ENCODE results near the gene TMX2.
"Not testable (repeated sequence)": the region's sequence is repeated elsewhere in the genome, so short reads cannot be mapped to it uniquely, and the experiment has no call there.

The TMX2 gene, protein sequence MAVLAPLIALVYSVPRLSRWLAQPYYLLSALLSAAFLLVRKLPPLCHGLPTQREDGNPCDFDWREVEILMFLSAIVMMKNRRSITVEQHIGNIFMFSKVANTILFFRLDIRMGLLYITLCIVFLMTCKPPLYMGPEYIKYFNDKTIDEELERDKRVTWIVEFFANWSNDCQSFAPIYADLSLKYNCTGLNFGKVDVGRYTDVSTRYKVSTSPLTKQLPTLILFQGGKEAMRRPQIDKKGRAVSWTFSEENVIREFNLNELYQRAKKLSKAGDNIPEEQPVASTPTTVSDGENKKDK
- 39.8 to 103 reads per million in 2 experiments for total RNA-seq

DNA sequence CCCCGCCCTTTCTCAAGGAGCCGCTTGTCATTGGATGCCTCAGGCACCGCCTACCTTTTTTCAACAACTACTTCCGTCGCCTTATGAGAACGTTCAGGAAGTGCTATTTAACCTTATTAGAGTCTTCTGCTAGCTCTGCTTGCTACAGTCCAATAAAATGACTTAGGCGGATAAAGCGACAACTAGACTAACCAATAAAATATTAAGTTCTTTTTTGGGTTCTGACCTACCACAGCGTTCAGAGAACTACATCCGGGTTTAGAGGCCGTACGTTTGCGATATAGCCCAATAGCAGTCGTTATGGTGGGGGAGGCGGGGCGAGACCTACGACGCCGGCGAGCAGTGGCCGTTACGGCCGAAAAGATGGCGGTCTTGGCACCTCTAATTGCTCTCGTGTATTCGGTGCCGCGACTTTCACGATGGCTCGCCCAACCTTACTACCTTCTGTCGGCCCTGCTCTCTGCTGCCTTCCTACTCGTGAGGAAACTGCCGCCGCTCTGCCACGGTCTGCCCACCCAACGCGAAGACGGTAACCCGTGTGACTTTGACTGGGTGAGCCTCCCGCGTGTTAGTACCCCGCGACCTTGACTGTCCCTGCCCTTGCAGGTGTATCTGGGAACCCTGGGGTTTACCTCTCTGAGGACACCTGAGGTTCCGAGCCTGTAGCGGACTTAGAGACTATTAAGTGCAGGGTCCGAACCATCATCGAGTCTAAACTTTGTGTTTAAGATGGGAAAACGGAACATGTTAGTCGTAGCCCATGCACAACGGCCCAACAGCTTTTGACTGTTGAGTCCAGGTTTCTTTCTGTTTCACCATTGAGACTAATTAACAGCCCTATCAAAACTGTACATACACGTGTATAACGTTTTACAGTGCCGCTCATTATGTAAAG, at the start of gene TMX2:
Gene TMX2, plus strand, starts transcription at position 338 of the 895 bp plus-strand sequence. Its CDS starts 26 bp downstream, at position 364.
- DNase-seq (ENCODE audit: low read depth), result peak; percentile 83

DNA sequence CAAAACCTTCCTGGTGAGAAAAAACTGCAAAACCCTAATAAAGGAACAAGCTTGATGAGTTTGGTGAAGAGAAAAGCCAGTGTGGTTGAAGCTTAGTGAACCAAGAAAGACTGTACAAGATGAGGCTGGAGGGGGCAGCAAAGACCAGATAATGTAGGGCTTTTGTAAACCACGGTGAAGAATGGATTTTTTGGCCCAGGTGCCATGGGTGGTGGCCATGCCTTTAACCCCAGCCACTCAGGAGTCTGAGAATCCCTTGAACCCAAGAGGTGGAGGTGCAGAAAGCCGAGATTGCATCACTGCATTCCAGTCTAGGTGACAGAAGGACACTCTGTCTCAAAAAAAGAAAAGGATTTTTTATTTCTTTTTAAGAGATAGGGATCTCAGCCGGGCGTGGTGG, 49.5 kb upstream of the TMX2 start:
- DNase-seq (ENCODE audit: low read depth), result no peak

DNA sequence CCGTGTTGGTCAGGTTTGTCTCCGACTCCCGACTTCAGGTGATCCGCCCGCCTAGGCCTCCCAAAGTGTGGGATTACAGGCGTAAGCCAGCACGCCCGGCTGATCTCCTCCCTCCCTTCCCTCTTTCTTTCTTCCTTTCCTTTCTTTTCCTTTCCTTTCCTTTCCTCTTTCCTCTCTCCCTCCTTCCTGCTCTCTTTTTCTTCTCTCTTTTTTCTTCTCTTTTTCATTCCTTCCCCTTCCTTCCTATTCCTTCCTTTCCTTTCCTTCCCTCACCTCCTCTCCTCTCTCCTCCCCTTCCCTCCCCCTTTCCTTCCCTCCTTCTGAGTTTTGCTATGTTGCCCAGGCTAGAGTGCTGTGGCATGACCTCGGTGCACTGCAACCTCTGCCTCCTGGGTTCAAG, 48.4 kb upstream of the TMX2 start:
- no peak for DNase-seq (ENCODE audit: low read depth)

DNA sequence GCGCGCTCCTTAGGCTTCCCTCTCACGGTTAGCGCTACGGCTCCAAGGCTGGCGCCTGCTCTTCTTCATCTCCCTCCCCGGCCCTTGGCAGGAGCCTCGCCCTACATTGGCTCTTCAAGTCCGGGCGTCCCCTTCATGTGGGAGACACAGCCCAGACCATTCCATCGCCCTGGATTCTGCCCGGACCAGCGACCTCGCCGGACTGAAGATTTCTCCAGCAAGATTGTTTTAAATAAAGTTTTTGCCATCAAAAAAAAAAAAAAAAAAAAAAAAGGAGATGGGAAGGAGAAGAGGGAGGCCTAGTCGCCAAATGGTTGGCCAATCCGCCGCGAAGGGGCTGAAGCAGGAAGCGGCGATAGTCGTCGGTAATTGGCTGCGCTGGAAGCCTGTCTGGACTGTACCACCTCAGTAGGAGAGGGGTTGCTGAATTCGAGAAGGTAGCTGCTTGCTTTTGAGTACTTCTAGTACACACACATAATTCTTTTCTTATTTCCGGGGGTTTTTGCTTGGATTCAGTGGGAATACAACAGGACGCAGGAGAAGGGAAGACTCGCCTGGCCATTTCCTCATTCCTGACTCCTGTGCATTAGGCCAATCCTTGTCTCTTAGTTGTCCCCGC, 45.2 kb upstream of the TMX2 start:
- peak; percentile 94 for DNase-seq (ENCODE audit: low read depth)

DNA sequence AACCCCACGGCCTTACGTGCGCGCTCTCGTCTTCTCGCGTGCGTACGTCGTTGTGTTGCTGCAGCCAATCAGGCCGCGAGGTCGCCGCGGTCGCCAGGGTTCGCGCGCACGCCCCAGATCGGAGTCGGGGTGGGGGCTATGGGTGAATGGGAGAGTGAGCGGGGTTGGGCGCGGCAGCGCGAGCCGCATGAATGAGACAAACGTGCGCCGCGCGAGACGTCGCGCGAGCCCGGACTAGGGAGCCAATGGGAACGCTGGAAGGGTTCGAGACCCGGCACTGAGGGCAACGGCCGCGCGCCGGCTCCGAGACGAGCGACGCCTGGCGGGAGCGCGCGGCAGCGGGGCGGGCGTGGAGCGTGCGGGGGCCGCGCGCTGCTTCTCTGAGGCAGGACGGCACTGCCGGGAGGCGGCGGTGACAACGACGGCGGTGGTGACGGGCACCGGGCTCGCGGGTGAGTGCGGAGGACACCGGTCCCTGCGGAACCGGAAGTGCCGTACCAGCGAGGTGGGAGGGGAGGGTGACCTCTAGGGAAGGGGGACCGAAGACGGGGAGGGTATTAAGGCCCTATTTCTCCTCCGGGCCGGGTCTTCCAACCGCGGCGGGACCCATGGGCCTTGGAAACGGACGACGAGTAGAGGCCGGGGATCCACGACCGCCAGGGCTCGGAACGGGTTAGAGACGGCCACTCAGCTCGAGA, 44.5 kb upstream of the TMX2 start, which contains the start of gene ZDHHC5:
Gene ZDHHC5, plus strand, starts transcription at position 379 of the 698 bp plus-strand sequence. CDS start 4,977 bp downstream, outside the sequence.
- peak; percentile 99 for DNase-seq (ENCODE audit: low read depth)

DNA sequence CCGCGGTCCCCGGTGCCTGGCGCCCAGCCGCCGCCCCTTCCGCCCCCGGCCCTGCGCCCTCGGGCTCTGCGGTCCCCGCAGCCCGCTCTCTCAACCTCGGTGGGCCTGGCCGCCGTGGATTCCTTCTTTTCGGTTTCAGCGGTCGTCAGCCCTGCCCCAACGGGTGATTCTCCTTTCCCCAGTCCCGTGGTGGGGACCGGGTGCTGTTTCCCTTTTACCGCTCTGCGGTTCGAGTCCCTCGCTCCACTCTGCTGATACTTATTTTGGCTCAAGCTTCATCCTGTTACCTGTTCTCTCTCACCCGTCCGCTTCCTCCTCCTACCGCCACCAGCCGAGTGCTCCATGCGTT, 44.0 kb upstream of the TMX2 start:
- no peak for DNase-seq (ENCODE audit: low read depth)

DNA sequence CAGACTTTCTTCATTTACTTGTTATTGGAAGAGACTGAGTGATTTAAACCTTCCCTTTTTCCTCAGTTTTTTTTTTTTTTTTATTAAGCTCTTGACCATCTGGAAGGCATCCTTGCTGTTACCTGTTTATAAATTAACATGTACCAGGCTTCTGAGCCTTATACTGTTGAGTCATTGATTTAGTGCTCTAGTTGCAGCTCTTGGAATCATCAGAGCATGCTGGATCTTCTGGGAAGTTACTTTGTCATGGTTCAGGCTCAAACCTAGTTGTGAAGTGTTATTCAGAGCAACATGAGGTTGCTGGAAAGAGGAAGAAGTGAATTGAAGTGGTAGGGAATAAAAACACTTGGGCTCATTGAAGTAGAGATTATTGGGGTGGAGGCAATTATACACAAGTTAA, 38.1 kb upstream of the TMX2 start:
- no peak for DNase-seq (ENCODE audit: low read depth)

DNA sequence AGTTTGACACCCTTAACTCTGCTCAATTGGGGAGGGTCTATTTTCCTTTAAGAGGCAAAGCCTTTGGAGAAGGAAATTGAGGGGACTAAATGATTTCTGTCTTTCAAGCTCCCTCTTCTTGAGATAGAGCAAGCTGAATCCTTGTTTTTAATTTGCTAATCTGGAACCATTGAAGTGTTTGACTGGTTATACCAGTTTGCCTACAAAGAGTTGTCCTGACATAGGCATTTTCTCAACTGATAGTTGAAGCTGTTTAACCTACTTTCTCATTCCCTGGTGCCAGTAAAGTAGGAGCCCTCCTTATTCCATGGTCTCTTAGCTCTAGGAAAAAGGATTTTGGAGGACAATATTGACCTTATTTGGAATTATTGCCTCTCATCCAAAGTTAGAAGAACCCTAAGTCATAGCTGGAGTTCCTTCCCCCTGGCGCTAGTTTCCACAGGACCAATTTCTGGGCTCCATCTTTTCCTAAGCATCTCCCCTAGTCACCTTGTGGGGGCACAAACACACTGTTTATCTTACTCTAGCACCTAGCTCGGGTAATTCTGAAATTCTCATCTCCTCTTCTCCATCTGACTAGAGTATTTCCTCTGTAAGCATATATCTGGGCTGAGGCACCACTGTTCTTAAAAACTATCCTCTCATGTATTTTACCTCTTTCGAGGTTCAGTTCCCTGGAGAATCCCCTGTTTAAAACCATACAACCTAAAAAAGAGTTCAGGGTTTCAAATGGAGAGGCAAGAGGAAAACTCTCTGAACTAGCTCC, 37.0 kb upstream of the TMX2 start:
- no peak for DNase-seq (ENCODE audit: low read depth)

DNA sequence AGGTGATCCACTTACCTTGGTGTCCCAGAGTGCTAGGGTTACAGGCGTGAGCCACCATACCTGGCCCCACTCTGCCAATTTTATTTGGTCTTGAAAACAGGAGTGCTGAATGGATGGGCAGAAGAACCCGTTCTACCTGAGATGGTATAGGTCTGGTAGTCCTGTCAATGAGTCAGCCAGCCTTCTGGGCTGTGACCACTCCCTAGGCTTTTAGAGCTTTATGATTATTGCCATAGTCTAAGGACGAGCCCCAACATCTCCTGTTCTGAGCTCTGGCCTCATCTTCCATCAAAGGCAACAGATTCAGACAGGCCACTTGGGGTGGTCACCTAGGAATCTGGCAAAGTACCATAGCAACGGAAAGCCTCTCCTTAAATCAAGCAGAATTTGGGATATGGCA, 33.0 kb upstream of the TMX2 start:
- no peak for DNase-seq (ENCODE audit: low read depth)

DNA sequence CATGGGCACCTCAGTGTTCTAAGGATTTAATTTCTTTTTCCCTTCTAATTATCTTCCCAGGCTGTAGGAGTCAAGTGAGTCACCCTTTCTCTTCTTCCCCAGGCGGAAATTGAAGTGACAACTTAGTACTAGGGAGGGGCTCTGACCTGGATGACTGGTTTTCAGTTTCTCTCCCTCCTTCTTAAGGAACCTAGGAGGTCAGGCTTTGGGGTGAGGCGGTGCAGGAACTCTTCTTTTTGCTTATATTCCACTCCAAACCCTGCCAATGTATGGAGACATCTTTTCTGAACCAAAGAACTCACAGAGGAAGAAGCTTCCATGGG, 31.9 kb upstream of the TMX2 start:
- no peak for DNase-seq (ENCODE audit: low read depth)

DNA sequence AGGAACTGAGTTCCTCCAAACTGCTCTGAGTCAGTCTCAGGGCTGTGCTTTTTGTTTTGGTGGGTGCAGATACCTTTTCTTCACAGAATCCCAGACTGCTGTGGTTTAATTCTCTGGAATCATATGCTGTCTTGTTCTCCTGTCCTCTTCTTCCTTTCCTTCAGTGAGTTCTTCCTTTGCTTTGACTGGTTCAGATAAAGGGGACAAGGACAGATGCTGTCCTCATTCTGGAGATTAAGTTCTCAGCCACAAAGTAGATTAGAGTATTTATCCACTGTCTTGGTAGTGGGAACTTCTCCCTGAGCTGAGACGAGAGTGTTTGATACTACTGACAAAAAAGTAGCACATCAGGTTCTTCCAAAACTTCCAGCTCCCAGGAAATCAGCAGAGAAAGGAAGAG, 31.2 kb upstream of the TMX2 start:
- no peak for DNase-seq (ENCODE audit: low read depth)

DNA sequence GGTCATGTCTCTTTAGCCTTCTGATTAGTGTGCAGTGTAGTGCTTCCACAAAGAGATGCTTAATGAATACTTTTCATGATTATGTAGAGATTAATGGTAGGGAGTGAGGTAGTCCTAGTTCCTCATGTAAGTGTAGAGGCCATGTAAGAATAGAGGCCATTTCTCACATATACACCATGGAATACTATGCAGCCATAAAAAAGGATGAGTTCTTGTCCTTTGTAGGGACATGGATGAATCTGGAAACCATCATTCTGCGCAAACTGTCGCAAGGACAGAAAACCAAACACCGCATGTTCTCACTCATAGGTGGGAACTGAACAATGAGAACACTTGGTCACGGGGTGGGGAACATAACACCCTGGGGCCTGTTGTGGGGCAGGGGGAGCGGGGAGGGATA, 21.9 kb upstream of the TMX2 start:
- not testable (repeated sequence) for DNase-seq (ENCODE audit: low read depth)

DNA sequence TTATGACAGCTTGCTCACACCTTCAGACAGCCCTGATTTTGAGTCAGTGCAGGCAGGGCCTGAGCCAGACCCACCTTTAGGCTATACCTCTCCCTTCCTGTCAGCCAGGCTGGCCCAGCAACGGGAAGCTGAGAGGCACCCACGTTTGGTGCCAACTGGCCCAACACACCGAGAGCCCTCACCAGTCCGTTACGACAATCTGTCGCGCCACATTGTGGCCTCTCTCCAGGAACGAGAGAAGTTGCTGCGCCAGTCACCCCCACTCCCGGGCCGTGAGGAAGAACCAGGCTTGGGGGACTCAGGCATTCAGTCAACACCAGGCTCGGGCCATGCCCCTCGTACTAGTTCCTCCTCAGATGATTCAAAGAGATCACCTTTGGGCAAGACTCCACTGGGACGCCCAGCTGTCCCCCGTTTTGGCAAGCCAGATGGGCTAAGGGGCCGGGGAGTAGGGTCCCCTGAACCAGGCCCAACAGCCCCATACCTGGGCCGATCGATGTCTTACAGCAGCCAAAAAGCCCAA, 13.5 kb upstream of the TMX2 start:
- DNase-seq (ENCODE audit: low read depth), result no peak

DNA sequence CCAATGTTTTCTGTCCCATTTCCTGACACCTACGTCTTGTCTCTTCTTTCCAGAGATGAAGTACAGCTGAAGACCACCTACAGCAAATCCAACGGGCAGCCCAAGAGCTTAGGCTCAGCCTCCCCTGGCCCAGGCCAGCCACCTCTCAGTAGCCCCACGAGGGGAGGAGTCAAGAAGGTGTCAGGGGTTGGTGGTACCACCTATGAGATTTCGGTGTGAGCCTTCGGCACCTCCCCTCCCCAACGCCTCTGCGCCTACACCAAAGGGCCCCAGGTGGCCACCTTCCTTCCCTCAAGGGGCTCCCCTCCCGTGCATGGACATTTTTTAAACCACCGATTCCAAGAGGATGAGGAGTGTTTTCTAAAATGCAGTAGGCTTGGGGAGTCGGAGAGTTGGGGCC, 12.6 kb upstream of the TMX2 start:
- no peak for DNase-seq (ENCODE audit: low read depth)

DNA sequence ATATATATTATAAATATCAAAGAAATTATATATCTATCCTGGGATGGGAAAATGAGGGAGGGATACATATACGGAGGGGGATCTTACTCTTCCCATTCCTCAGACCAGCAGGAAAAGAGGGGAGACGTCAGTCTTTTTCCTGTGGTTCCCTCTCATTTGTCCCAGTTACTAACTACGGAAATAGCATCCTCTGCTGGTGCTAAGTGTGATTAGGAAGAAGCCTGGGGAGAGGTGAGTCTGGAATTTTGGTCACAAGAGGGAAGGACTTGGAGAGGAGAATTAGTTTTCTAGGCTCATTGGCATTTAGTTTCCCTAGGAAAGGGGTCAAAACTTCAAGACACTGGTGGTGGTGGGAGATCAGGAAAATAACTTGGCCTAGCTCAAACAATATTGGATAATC, 12.0 kb upstream of the TMX2 start:
- DNase-seq (ENCODE audit: low read depth), result no peak

DNA sequence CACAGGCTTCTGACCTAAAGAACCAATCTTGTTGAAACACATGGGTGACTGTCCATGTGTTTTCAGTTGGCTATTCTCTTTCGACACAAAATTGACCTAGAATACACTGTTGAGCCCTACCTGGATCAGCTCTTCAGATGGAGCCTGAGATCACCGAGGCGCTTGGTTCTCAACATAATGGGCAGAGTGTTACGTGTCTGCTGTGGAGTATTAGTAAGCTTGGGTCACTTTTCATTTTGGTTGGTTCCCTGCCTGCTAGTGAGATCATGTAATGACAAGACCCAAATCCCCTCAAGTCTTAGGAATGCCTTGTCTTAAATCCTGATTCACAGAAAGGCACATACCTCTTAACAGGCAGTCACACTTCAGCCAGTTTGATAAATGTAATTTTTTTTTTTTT, 9.1 kb upstream of the TMX2 start:
- no peak for DNase-seq (ENCODE audit: low read depth)

DNA sequence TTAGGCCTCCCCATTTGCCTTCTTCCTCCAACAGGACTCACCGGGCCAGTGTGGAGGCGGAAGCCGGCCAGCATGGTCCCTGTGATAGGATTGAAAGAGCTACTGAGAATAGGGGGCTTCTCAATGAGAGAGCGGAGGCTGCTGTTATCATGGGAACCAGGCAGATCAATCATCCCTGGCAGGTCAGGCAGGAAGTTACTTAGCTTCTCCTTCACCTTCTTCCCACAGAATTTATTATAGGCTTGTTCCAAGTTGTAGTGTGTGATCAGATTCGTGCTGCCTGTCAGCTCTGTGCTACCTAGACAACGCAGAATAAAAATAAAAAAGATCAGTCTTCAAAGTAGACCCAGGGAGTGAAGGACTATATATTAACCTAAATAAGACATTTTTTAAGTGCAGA, 7.5 kb upstream of the TMX2 start:
- DNase-seq (ENCODE audit: low read depth), result no peak

DNA sequence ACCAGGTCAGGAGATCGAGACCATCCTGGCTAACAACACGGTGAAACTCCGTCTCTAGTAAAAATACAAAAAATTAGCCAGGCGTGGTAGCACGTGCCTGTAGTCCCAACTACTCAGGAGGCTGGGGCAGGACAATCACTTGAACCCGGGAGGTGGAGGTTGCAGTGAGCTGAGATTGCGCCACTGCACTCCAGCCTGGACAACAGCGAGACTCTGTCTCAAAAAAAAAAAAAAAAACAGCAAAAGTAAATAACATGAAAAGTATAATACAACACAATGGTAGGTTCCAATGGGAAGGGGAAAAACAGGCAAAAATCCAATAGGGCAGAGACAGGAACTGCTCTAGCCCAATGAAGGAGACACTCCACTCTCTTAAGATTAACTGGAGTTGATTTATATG, 7.0 kb upstream of the TMX2 start:
- not testable (repeated sequence) for DNase-seq (ENCODE audit: low read depth)

DNA sequence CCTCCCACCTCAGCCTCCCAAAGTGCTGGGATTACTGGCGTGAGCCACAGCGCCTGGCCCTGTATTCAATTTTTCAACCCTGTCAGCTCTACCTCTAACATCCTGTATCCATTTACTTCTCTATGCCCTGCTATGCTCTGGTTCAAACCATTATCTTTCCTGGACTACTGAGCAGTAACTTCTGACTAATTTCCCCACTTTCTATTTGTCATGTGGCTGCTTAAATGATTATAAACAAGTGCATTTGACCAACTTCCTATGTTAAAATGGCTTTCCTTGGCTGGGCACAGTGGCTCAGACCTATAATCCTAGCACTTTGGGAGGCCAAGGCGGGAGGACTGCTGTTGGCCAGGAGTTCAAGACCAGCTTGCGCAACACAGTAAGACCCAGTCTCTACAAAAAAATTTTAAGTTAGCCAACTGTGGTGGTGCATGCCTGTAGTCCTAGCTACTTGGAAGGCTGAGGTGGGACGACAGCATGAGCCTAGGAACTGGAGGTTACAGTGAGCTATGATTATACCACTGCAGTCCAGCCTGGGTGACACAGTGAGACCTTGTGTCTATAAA, 2.5 kb upstream of the TMX2 start:
- no peak for DNase-seq (ENCODE audit: low read depth)

DNA sequence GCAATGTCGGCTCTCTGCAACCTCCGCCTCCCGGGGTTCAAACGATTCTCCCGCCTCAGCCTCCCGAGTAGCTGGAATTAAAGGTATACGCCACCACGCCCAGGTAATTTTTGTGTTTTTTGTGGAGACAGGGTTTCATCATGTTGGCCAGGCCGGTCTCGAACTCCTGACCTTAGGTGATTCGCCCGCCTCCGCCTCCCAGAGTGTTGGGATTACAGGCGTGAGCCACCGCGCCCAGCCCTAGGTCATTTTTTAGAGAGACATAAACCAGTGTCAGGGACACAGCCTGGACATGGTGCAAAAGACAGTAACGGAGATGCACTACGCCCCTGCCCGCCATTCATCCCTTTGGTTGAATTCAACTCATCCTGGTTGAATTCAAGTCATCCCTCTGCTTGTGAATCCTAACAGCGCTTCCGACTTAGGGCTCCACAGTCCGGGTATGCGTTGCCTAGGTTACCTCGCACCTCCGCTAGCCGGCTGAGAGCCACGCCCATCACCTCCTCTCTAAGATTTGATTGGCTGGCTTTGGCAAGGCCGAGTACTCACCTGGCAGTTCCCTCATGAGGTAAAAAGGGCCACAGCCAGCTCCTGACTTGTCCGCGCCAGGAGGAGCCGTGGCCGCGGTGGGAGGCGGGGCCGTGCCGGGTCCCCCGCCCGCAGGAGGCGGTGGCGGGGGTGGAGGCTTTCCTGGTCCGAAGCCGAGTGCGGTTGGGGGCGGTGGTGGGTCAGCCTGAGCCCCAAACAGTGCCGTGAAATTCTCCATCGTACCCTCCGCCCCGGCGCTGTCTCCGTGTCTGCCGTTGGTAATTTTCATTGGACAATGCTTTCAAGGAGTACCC, 758 bp upstream of the TMX2 start, which contains the start of gene MED19:
Gene MED19, minus strand, starts transcription at position 802 of the 842 bp plus-strand sequence. Its CDS starts 36 bp downstream, at position 766.
- peak; percentile 66 for DNase-seq (ENCODE audit: low read depth)

Data from T follicular helper cell (primary cell).